ENCODE data around the gene PHF10. TPM values are rescaled to one million over a fixed set of nuclear protein-coding genes. Genes with fewer than 3 reads are reported as not detected.

The PHF10 gene
- total RNA-seq, 1 donor from 2014 or later, result 22.4 TPM

Other genes starting within 250 kb of the PHF10 start
- 18.3 TPM for gene WDR27, start 22.5 kb downstream of the PHF10 start, total RNA-seq
- gene C6orf120, start 22.4 kb downstream of the PHF10 start, total RNA-seq, result 26.9 TPM
- gene DYNLT2, start 27.1 kb upstream of the PHF10 start, total RNA-seq, result 2.0 TPM
- 23.2 TPM for gene ERMARD, start 27.1 kb upstream of the PHF10 start, total RNA-seq